Measurements from ENCODE around the gene ADAMTS12.

ADAMTS12 gene

GRCh38 chr5:33800241-33800950 lies 91.4 kb downstream of the ADAMTS12 start:
- no peak for DNase-seq

GRCh38 chr5:33795496-33795895 lies 96.3 kb downstream of the ADAMTS12 start:
- no peak for DNase-seq

DNA sequence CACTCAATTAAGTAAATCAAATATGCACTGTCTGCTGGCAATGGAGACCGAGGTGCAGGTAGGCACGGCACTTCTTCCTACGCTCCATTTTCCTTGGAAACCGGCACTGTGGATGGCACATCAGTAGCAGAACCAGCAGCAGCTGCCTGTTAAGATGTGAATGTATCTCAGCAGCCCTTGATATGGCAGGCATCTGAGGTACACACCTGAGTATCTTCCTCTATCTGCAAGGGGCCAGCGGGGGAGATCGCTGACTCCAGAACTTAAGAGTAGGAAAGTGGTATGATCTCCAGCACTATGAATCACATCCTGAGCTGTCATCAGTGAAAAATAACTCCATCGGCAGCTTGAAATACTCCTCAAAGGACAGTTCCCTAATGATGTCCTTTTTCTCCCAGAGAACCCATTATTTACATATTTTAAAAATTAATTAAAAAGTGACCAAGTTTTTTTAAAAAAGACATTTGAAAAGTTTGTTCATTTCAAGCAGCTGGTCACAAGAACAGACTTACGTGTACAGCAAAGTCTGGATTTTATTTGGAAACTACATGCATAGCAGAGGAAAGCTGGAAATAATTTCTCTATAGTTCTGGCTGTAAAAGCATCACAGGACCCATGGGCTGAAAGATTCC lies 97.1 kb downstream of the ADAMTS12 start:
- no peak for DNase-seq

GRCh38 chr5:33793836-33794549 lies 97.8 kb downstream of the ADAMTS12 start:
- no peak for DNase-seq

GRCh38 chr5:33793276-33793675 lies 98.5 kb downstream of the ADAMTS12 start:
- no peak for DNase-seq

DNA sequence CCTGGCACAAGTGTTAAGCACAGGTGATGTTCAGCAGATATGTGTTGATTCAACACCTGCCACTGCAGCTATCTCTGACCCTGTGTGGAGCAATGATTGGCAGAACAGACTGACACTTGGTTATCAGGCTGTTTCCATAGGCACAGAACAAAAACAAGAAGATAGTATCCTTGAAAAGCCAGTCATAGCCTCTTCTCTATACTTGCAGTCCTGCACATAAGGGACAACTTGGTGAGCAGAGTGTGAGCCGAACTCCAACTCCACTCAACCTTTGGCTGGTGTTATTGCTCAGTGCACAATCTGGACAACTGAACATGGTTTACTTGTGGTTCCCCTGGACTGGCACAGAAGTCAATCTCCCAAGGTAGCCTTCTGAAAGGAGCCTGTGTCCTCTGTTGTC lies 99.2 kb downstream of the ADAMTS12 start:
- DNase-seq, result no peak

DNA sequence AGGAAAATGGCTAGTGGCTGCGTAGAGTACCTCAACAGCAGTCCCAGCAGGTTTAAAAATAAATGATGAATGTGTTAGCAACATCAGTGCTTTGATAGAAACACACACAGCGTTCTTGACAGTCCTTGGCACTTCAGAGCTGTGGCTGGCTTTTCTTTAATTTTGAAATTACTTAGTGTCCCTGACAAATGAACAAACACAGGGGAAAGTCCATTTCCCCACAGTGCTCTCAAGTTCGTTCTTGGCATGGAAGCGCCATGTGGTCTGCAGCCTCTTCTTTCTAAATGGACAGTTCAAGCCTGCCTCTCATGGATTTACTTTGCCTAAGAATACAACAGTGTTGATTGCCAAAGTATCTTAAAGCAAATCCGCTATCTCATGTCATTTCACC lies 102.2 kb downstream of the ADAMTS12 start:
- no peak for DNase-seq

DNA sequence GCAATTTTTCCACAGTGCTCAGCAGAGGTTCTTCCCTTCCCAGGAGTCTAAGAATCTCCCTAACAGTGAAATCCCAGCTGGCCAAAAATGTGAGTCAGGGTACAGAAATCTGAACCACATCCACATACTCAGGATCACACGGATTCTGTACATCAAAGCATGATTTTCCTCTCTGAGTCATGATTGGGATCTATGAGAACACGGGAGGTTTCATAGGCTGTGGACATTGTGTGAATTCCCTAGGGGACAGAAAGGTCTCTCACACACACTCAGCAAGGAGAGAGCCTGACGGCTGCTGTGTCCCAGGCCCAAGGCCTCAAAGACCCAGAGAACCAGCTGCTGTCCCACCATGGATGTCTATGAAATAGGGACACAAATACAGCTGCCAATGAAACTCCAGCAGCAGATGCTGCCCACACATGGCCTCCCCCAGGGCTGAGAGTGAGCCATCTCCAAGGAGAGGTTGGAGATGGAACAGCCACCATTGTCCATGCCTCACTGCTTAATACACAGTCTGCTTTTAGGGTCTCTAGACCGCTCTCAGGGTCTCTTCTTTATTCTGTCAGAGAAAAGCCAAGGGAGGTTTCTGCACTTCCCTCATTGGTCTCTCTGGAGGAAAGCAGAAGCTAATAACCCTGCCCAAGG lies 102.7 kb downstream of the ADAMTS12 start:
- no peak for DNase-seq

- DNase-seq, result no peak
Observed at GRCh38 chr5:33785571-33785970, 106.2 kb downstream of the ADAMTS12 start.

GRCh38 chr5:33781286-33781685 lies 110.5 kb downstream of the ADAMTS12 start:
- DNase-seq, result no peak

DNA sequence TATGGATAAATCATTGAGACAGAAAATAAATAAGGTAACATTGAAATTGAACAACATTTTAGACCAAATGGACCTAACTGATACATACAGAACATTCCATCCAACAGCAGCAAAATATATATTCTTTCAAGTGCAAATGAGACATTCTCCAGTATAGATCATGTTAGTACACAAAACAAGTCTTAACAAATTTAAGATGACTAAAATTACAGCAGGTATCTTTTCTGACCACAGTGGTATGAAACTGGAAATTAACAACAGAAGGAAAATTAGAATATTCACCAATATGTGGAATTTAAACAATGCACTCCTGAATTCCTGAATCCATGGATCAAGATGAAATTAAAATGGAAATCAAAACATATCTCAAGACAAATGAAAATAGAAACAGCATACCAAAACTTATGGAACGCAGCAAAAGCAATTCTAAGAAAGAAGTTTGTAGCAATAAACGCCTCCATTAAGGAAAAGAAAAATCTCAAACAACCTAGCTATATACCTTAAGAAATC lies 115.6 kb downstream of the ADAMTS12 start:
- DNase-seq, result no peak

DNA sequence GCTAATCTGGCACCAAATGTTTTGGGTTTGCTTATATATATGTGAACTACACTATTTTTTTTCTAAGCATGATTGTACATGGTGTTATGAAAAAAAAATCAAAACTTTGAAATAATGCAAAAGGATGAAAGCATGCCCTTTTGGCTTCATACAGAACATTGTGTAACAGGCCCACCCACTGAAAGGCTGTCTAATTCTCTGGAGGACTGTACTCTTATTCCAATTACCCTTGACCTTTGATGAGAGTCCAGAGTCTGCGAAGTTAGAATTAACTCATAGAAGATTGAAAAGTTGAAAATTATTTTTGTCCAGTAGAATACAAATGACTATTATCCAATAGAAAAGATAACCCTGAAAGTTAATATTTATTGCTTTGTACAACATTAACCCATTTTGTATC lies 117.4 kb downstream of the ADAMTS12 start:
- no peak for DNase-seq

GRCh38 chr5:33772380-33772897 lies 119.4 kb downstream of the ADAMTS12 start:
- no peak for DNase-seq

DNA sequence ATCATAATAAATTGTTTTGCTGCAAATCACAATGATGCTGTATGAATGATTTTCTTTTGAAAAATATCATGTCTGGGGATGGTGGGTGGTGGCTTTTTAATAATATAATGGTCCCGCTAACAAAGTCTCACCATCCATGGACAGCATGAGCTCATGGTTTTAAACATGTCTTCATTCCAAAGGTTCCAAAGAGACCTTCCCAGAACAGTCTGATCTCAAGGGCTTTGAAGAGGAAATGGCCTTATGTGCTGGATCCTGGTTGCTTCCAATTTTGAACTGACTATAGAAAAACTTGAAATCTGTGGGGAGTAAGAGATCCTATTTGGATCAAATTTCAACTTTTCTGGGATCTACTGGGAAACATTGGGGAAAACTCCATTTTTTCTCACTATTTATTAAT lies 121.8 kb downstream of the ADAMTS12 start:
- DNase-seq, result no peak

- no peak for DNase-seq
Observed at GRCh38 chr5:33769196-33769595, 122.6 kb downstream of the ADAMTS12 start.

DNA sequence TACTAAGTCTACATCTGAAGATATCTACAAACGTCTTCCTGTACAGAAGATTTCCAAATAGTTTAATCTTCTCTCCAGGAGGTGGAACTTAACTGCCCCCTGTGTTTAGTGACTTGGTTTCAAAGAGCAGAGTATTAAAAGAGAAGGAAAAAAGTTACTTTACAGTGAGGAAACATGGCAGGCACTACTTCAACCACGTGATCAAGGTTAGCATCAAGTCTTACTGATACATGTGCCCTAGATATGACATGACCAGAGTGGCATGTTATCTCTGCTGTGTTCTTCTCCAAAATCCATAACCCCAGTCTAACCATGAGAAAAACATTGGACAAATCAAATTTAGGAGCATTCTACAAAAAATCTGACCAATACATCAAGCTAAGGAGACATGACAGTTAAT lies 125.8 kb downstream of the ADAMTS12 start:
- no peak for DNase-seq

DNA sequence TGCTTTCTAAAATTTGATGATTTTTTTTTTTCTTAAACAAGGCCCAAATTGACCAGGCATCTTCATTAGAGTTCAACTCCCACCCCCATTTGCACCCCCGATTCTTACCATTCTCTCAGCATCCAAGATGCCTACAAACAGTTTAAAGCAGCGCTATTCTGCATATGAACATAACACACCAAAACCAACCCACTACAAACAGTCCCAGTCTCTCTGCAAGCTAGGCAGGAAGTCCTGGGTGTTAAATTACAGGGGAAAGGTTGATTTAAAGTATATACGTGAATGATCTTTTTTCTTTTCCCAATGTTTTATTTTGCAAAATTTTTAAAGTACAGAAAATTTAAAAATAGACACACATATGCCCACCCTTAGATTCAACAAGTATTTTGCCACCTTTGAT lies 127.0 kb downstream of the ADAMTS12 start:
- no peak for DNase-seq

- no peak for DNase-seq
Observed at GRCh38 chr5:33763435-33763834, 128.4 kb downstream of the ADAMTS12 start.

DNA sequence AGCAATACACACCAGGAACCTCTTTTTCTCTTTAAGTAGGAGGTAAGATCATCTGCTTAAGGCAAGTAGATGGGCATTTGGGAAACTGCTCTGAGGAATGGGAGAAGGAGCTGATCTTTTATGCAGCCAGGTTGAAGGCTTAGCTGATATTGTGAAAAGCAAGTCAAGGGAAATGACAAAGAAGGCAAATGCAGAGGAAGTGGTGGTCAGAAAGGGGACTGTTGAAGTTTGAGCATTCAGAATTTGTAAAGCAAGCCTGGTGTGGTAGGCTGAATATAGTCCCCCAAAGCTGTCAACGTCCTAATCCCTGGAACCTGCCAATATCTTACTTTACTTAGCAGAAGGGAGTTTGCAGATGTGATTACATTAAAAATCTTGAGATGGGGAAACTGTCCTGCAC lies 128.9 kb downstream of the ADAMTS12 start:
- no peak for DNase-seq

- no peak for DNase-seq
Observed at GRCh38 chr5:33761139-33761538, 130.7 kb downstream of the ADAMTS12 start.

GRCh38 chr5:33758737-33759136 lies 133.1 kb downstream of the ADAMTS12 start:
- no peak for DNase-seq

GRCh38 chr5:33756491-33756890 lies 135.3 kb downstream of the ADAMTS12 start:
- DNase-seq, result no peak

DNA sequence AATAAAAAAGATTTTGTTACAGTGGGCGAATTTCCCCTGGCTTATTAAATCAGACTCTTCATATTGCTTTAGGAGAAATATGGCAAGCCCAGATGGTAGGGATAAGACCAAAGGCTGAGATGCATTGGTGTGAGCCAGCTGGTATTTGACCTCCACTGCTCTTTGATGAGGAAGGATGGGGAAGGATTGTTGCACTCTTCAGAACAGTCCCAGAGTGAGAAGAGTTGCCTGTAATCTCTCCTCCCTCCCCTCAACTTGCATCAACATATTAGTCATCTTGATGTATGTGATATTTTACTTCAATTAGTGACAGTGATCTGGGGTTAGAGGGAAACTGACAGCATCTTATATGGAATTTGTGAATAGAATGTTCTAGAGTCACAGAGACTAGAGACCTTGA lies 136.6 kb downstream of the ADAMTS12 start:
- DNase-seq, result no peak

Measured in SIG-M5 (cell line).